Measurements from ENCODE around the gene EFCAB9. TPM values are rescaled to one million over a fixed set of nuclear protein-coding genes. Genes with fewer than 3 reads are reported as not detected.

Gene EFCAB9
- total RNA-seq, 4 donors from 2014 or later, result not detected

DNA sequence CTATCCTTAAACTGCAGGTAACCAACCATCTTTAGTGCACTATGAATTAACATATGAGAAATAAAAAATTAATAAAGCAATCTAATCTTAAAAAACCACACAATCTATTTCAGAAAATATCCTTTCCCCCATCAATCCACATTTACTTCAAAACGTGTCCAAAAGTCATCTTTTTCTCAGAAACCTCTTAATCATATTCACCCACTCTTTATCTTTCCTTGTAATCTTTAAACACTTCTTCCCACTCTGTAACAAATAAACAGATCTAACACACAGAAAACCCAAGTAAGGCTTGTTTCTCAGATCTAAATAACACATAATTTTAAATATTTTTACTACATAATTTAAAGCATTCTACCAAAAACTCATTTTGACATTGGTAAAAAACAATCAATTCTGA, 44.4 kb downstream of the EFCAB9 start:
- TF ChIP-seq POLR2AphosphoS5 (IDR thresholded peaks at IDR 0.05) (no peak), CTCF (IDR thresholded peaks at IDR 0.05) (no peak), EP300 (IDR thresholded peaks at IDR 0.05) (no peak), POLR2A (IDR thresholded peaks at IDR 0.05; ENCODE audit: low read depth) (no peak)
- intact Hi-C loops (cut with DNase I), result no loop called here
- H3K4me1 ChIP-seq, result peaks cover 0 to 15% (median 12%) of the 10 kb centered on the region in 4 donors

GRCh38 chr5:172243302-172243701, 49.3 kb downstream of the EFCAB9 start:
- no peaks in the 10 kb centered on the region for H3K9me3 ChIP-seq
- DNase-seq (ENCODE audit: extremely low spot score), result no peak
- H3K4me3 ChIP-seq, result no peak overlapping the region
- TF ChIP-seq EP300 (IDR thresholded peaks at IDR 0.05) (no peak), POLR2A (IDR thresholded peaks at IDR 0.05; ENCODE audit: low read depth) (no peak), POLR2AphosphoS5 (IDR thresholded peaks at IDR 0.05) (no peak), CTCF (IDR thresholded peaks at IDR 0.05) (no peak)
- H3K27ac ChIP-seq (replicated peaks in 1 of 4), result no peak overlapping the region
- peaks cover 0 to 8% (median 6%) of the 10 kb centered on the region in 4 donors for H3K4me1 ChIP-seq
- WGBS, result 89% methylated on average over 3 of the region's 3 CpGs
- no peaks in the 10 kb centered on the region for H3K36me3 ChIP-seq
- H3K27me3 ChIP-seq, result no peaks in the 10 kb centered on the region
- intact Hi-C loops (cut with DNase I), result no loop called here

More for the DNA sequence above, 44.4 kb downstream of the EFCAB9 start:
- WGBS, result 44% methylated on average over 1 of the region's 1 CpG
- H3K27ac ChIP-seq (replicated peaks in 1 of 4), result no peak overlapping the region
- DNase-seq (ENCODE audit: extremely low spot score), result no peak
- H3K36me3 ChIP-seq, result peaks cover 5 to 8% (median 7%) of the 10 kb centered on the region in 4 donors
- H3K27me3 ChIP-seq, result no peaks in the 10 kb centered on the region
- H3K9me3 ChIP-seq, result no peaks in the 10 kb centered on the region
- H3K4me3 ChIP-seq, result no peak overlapping the region

- H3K4me3 ChIP-seq, result no peak overlapping the region
- H3K9me3 ChIP-seq, result no peaks in the 10 kb centered on the region
- 95% methylated on average over 2 of the region's 2 CpGs for WGBS
- H3K27ac ChIP-seq (replicated peaks in 1 of 4), result no peak overlapping the region
- no peaks in the 10 kb centered on the region for H3K27me3 ChIP-seq
- TF ChIP-seq EP300 (IDR thresholded peaks at IDR 0.05) (no peak), POLR2AphosphoS5 (IDR thresholded peaks at IDR 0.05) (no peak), CTCF (IDR thresholded peaks at IDR 0.05) (no peak), POLR2A (IDR thresholded peaks at IDR 0.05; ENCODE audit: low read depth) (no peak)
- no peak for DNase-seq (ENCODE audit: extremely low spot score)
- peaks cover 0 to 8% (median 6%) of the 10 kb centered on the region in 4 donors for H3K4me1 ChIP-seq
- intact Hi-C loops (cut with DNase I), result no loop called here
- H3K36me3 ChIP-seq, result no peaks in the 10 kb centered on the region
Observed at GRCh38 chr5:172245046-172245445, 51.1 kb downstream of the EFCAB9 start.

- H3K4me1 ChIP-seq, result peaks cover 0 to 8% (median 6%) of the 10 kb centered on the region in 4 donors
- TF ChIP-seq POLR2A (IDR thresholded peaks at IDR 0.05; ENCODE audit: low read depth) (no peak), POLR2AphosphoS5 (IDR thresholded peaks at IDR 0.05) (no peak), EP300 (IDR thresholded peaks at IDR 0.05) (no peak)
- no peak overlapping the region for H3K27ac ChIP-seq (replicated peaks in 1 of 4)
- no peak overlapping the region for H3K4me3 ChIP-seq
- no peak for DNase-seq (ENCODE audit: extremely low spot score)
- no peaks in the 10 kb centered on the region for H3K9me3 ChIP-seq
- H3K27me3 ChIP-seq, result no peaks in the 10 kb centered on the region
- 69% methylated on average over 1 of the region's 1 CpG for WGBS
- no peaks in the 10 kb centered on the region for H3K36me3 ChIP-seq
- intact Hi-C loops (cut with DNase I), result no loop called here
Observed at GRCh38 chr5:172245703-172246125, 51.7 kb downstream of the EFCAB9 start.

GRCh38 chr5:172248637-172249036, 54.7 kb downstream of the EFCAB9 start:
- 88% methylated on average over 2 of the region's 2 CpGs for WGBS
- H3K4me1 ChIP-seq, result peaks cover 0 to 8% (median 6%) of the 10 kb centered on the region in 4 donors
- H3K9me3 ChIP-seq, result peaks cover 0 to 19% (median 8%) of the 10 kb centered on the region in 4 donors
- no peak for DNase-seq (ENCODE audit: extremely low spot score)
- intact Hi-C loops (cut with DNase I), result no loop called here
- no peak overlapping the region for H3K27ac ChIP-seq (replicated peaks in 1 of 4)
- H3K36me3 ChIP-seq, result peaks cover 0 to 3% (median 0%) of the 10 kb centered on the region in 4 donors
- H3K4me3 ChIP-seq, result no peak overlapping the region
- TF ChIP-seq EP300 (IDR thresholded peaks at IDR 0.05) (no peak), CTCF (IDR thresholded peaks at IDR 0.05) (no peak), POLR2A (IDR thresholded peaks at IDR 0.05; ENCODE audit: low read depth) (no peak), POLR2AphosphoS5 (IDR thresholded peaks at IDR 0.05) (no peak)
- H3K27me3 ChIP-seq, result no peaks in the 10 kb centered on the region

Data from esophagus muscularis mucosa (tissue), 4 donors.